HepG2 (cell line): ENCODE data around the gene POU2F1. TPM values are rescaled to one million over a fixed set of nuclear protein-coding genes. Genes with fewer than 3 reads are reported as not detected.

ENCODE experiments used
- BRCA1 ChIP-seq: sonication (generic); formaldehyde crosslinking; IDR thresholded peaks from 2 replicates; pipeline ENCODE4 v1.4.0; 2020; ENCODE audit warnings: missing genetic modification reagents
- BRF2 ChIP-seq: sonication (generic); formaldehyde crosslinking; IDR thresholded peaks from 2 replicates; pipeline ENCODE4 v1.8.1; 2022; ENCODE audit warnings: mild to moderate bottlenecking, missing genetic modification reagents
- FOSL1 ChIP-seq: sonication (generic); formaldehyde crosslinking; IDR thresholded peaks from 2 replicates; pipeline ENCODE4 v1.9.0; 2021; ENCODE audit warnings: missing genetic modification reagents, borderline replicate concordance
- IRF2 ChIP-seq: IDR thresholded peaks from 2 replicates; pipeline ENCODE4 v1.6.1; 2018; ENCODE audit warnings: missing genetic modification reagents, missing compliant biosample characterization
- MTERF4 ChIP-seq: sonication (generic); formaldehyde crosslinking; IDR thresholded peaks from 2 replicates; pipeline ENCODE4 v1.8.0; 2023; ENCODE audit warnings: mild to moderate bottlenecking, missing genetic modification reagents
- NFE2 ChIP-seq: sonication (generic); formaldehyde crosslinking; IDR thresholded peaks from 2 replicates; pipeline ENCODE4 v1.4.0; 2020; ENCODE audit warnings: missing genetic modification reagents
- NRL ChIP-seq: sonication (generic); formaldehyde crosslinking; IDR thresholded peaks from 2 replicates; pipeline ENCODE4 v1.5.0; 2020; ENCODE audit warnings: missing genetic modification reagents, mild to moderate bottlenecking, moderate library complexity, borderline replicate concordance
- POLR2AphosphoS2 ChIP-seq: IDR thresholded peaks from 2 replicates; pipeline ENCODE4 v1.6.1; 2011; ENCODE audit warnings: low read depth, low read length, improper control_type of control experiment
- ZBTB8A ChIP-seq: sonication (generic); formaldehyde crosslinking; IDR thresholded peaks from 2 replicates; pipeline ENCODE4 v1.4.0; 2020; ENCODE audit warnings: mild to moderate bottlenecking, low read depth, missing genetic modification reagents, borderline replicate concordance
- ZKSCAN5 ChIP-seq: sonication (generic); formaldehyde crosslinking; IDR thresholded peaks from 2 replicates; pipeline ENCODE4 v1.5.1; 2020; ENCODE audit warnings: mild to moderate bottlenecking, missing genetic modification reagents
- ZNF3 ChIP-seq: IDR thresholded peaks from 2 replicates; pipeline ENCODE4 v1.7.0; 2017; ENCODE audit warnings: inconsistent platforms
- ZNF382 ChIP-seq: sonication (generic); formaldehyde crosslinking; IDR thresholded peaks from 2 replicates; pipeline ENCODE4 v1.5.0; 2020; ENCODE audit warnings: missing genetic modification reagents, mild to moderate bottlenecking, borderline replicate concordance
- ZNF598 ChIP-seq: sonication (generic); formaldehyde crosslinking; IDR thresholded peaks from 2 replicates; pipeline ENCODE4 v1.5.1; 2020; ENCODE audit warnings: mild to moderate bottlenecking, missing genetic modification reagents, borderline replicate concordance
- ZNF646 ChIP-seq: sonication (generic); formaldehyde crosslinking; IDR thresholded peaks from 2 replicates; pipeline ENCODE4 v1.9.0; 2021; ENCODE audit warnings: mild to moderate bottlenecking, missing genetic modification reagents
- ZNF790 ChIP-seq: sonication (generic); formaldehyde crosslinking; IDR thresholded peaks from 2 replicates; pipeline ENCODE4 v1.8.0; 2022; ENCODE audit warnings: missing genetic modification reagents, mild to moderate bottlenecking, borderline replicate concordance
- ZXDC ChIP-seq: sonication (generic); formaldehyde crosslinking; IDR thresholded peaks from 2 replicates; pipeline ENCODE4 v1.5.0; 2020; ENCODE audit warnings: mild to moderate bottlenecking, missing genetic modification reagents
- polyA plus RNA-seq, 8 experiments: library from polyadenylated mRNA; depleted of rRNA in 3 of 8; stranded (reverse) in 7 of 8; unstranded in 1 of 8; fragments of >200 nt; fragmentation: Illumina TruSeq in 4 of 8; extraction: Trizol in 4 of 8; gene quantifications; 2 replicates each; pipeline versions ENCODE4 v1.2.1 to v1.2.3, GENCODE V29; 2011 to 2016; ENCODE audit warnings: low read depth in 4 of 8, missing spikeins in 1 of 8, mixed read lengths in 1 of 8; ENCODE audit not compliant: insufficient read depth in 1 of 8
- total RNA-seq, 5 experiments: library from RNA; depleted of rRNA; stranded (reverse); fragments of >200 nt; fragmentation: Illumina TruSeq; extraction: Trizol; gene quantifications; 2 replicates each; pipeline ENCODE4 v1.2.3, GENCODE V29; 2016; ENCODE audit warnings: low read depth in 1 of 5

The POU2F1 gene
- total and polyA plus RNA-seq, 2 of the 13 experiments (the other 11 are each of a cell fraction or from before 2014, with no cell fraction given): 10.2 to 13.0 TPM

GRCh38 chr1:167219646-167220536, 795 bp upstream of the POU2F1 start (continued):
- no peak for TF ChIP-seq ZNF382 (CRISPR knock-in tag)
- peak; percentile 78; the same call in 1 of the 2 replicates for TF ChIP-seq MTERF4
- TF ChIP-seq NRL: peak; percentile 82; the same call in 1 of the 2 replicates
- TF ChIP-seq ZBTB8A (CRISPR knock-in tag): no peak
- peak; percentile 42; the same call in 1 of the 2 replicates for TF ChIP-seq ZNF598 (CRISPR knock-in tag)
- no peak for TF ChIP-seq BRCA1 (CRISPR knock-in tag)
- TF ChIP-seq POLR2AphosphoS2: no peak
- TF ChIP-seq ZNF646 (CRISPR knock-in tag): no peak
- TF ChIP-seq ZNF3 (CRISPR knock-in tag): no peak
- TF ChIP-seq BRF2 (CRISPR knock-in tag): peak; percentile 94
- TF ChIP-seq FOSL1 (CRISPR knock-in tag): no peak
- no peak for TF ChIP-seq NFE2 (CRISPR knock-in tag)
- TF ChIP-seq ZKSCAN5: no peak
- TF ChIP-seq ZXDC (CRISPR knock-in tag): peak; percentile 65; the same call in 1 of the 2 replicates
- TF ChIP-seq IRF2: 0 out of 2 replicates have a peak, but pooled peaks have one; percentile 1
- TF ChIP-seq ZNF790 (CRISPR knock-in tag): no peak
